ENCODE data around the gene DDX1. TPM values are rescaled to one million over a fixed set of nuclear protein-coding genes. Genes with fewer than 3 reads are reported as not detected.

Gene DDX1
- total and polyA plus RNA-seq, 4 donors: 73.6 to 82.6 (median 77.8) TPM

- no peaks in the 10 kb centered on the region for H3K4me1 ChIP-seq (ENCODE audit: control insufficient read depth in 1 of 2, insufficient read depth in 2 of 2, low read length in 2 of 2)
- 79 to 91% methylated on average over 1 of the region's 1 CpG for WGBS, 2 donors
- intact Hi-C loops (cut with DNase I): no loop called here
- H3K27ac ChIP-seq (ENCODE audit: low read depth in 1 of 2, low read length in 2 of 2): no peak overlapping the region
- DNase-seq: no peak
- no peaks in the 10 kb centered on the region for H3K36me3 ChIP-seq (ENCODE audit: control insufficient read depth in 1 of 2, insufficient read depth in 2 of 2, low read length in 1 of 2)
- peaks cover 2% of the 10 kb centered on the region for H3K9me3 ChIP-seq (ENCODE audit: control insufficient read depth, low read length)
- no peak overlapping the region for H3K4me3 ChIP-seq (ENCODE audit: low read length in 2 of 2)
- no peaks in the 10 kb centered on the region for H3K27me3 ChIP-seq (ENCODE audit: control insufficient read depth in 1 of 2, insufficient read depth in 2 of 2, low read length in 1 of 2)
- no peak for ATAC-seq (ENCODE audit: low FRiP score)
Measured at GRCh38 chr2:15670469-15670868, 78.8 kb downstream of the DDX1 start.

- no peak overlapping the region for H3K27ac ChIP-seq (ENCODE audit: low read depth in 1 of 2, low read length in 2 of 2)
- WGBS, 2 donors: 76 to 84% methylated on average over 2 of the region's 2 CpGs
- H3K27me3 ChIP-seq (ENCODE audit: control insufficient read depth in 1 of 2, insufficient read depth in 2 of 2, low read length in 1 of 2): no peaks in the 10 kb centered on the region
- H3K4me3 ChIP-seq (ENCODE audit: low read length in 2 of 2): no peak overlapping the region
- ATAC-seq (ENCODE audit: low FRiP score) (no peak), DNase-seq (no peak)
- peaks cover 2% of the 10 kb centered on the region for H3K9me3 ChIP-seq (ENCODE audit: control insufficient read depth, low read length)
- H3K4me1 ChIP-seq (ENCODE audit: control insufficient read depth in 1 of 2, insufficient read depth in 2 of 2, low read length in 2 of 2): no peaks in the 10 kb centered on the region
- H3K36me3 ChIP-seq (ENCODE audit: control insufficient read depth in 1 of 2, insufficient read depth in 2 of 2, low read length in 1 of 2): no peaks in the 10 kb centered on the region
- intact Hi-C loops (cut with DNase I): no loop called here
Measured at GRCh38 chr2:15670981-15671380, 79.3 kb downstream of the DDX1 start.

GRCh38 chr2:15671409-15671808, 79.7 kb downstream of the DDX1 start:
- no peaks in the 10 kb centered on the region for H3K36me3 ChIP-seq (ENCODE audit: control insufficient read depth in 1 of 2, insufficient read depth in 2 of 2, low read length in 1 of 2)
- DNase-seq (no peak), ATAC-seq (ENCODE audit: low FRiP score) (no peak)
- no peak overlapping the region for H3K27ac ChIP-seq (ENCODE audit: low read depth in 1 of 2, low read length in 2 of 2)
- H3K4me3 ChIP-seq (ENCODE audit: low read length in 2 of 2): no peak overlapping the region
- intact Hi-C loops (cut with DNase I): no loop called here
- H3K27me3 ChIP-seq (ENCODE audit: control insufficient read depth in 1 of 2, insufficient read depth in 2 of 2, low read length in 1 of 2): no peaks in the 10 kb centered on the region
- no peaks in the 10 kb centered on the region for H3K4me1 ChIP-seq (ENCODE audit: control insufficient read depth in 1 of 2, insufficient read depth in 2 of 2, low read length in 2 of 2)
- peaks cover 2% of the 10 kb centered on the region for H3K9me3 ChIP-seq (ENCODE audit: control insufficient read depth, low read length)

- Histone ChIP-seq H3K27me3 (ENCODE audit: control insufficient read depth in 1 of 2, insufficient read depth in 2 of 2, low read length in 1 of 2) (no peaks in the 10 kb centered on the region), H3K27ac (ENCODE audit: low read depth in 1 of 2, low read length in 2 of 2) (no peak overlapping the region), H3K4me3 (ENCODE audit: low read length in 2 of 2) (no peak overlapping the region), H3K4me1 (ENCODE audit: control insufficient read depth in 1 of 2, insufficient read depth in 2 of 2, low read length in 2 of 2) (no peaks in the 10 kb centered on the region), H3K36me3 (ENCODE audit: control insufficient read depth in 1 of 2, insufficient read depth in 2 of 2, low read length in 1 of 2) (no peaks in the 10 kb centered on the region), H3K9me3 (ENCODE audit: control insufficient read depth, low read length) (peaks cover 2% of the 10 kb centered on the region)
- DNase-seq: no peak
- intact Hi-C loops (cut with DNase I): no loop called here
- WGBS, 2 donors: 94 to 97% methylated on average over 9 of the region's 9 CpGs
- ATAC-seq (ENCODE audit: low FRiP score): no peak
Measured at GRCh38 chr2:15671842-15672815, 80.5 kb downstream of the DDX1 start.

- DNase-seq (no peak), ATAC-seq (ENCODE audit: low FRiP score) (no peak)
- no peak overlapping the region for H3K4me3 ChIP-seq (ENCODE audit: low read length in 2 of 2)
- no peaks in the 10 kb centered on the region for H3K36me3 ChIP-seq (ENCODE audit: control insufficient read depth in 1 of 2, insufficient read depth in 2 of 2, low read length in 1 of 2)
- H3K27ac ChIP-seq (ENCODE audit: low read depth in 1 of 2, low read length in 2 of 2): no peak overlapping the region
- no peaks in the 10 kb centered on the region for H3K4me1 ChIP-seq (ENCODE audit: control insufficient read depth in 1 of 2, insufficient read depth in 2 of 2, low read length in 2 of 2)
- peaks cover 2% of the 10 kb centered on the region for H3K9me3 ChIP-seq (ENCODE audit: control insufficient read depth, low read length)
- intact Hi-C loops (cut with DNase I): no loop called here
- H3K27me3 ChIP-seq (ENCODE audit: control insufficient read depth in 1 of 2, insufficient read depth in 2 of 2, low read length in 1 of 2): no peaks in the 10 kb centered on the region
- WGBS, 2 donors: 71 to 77% methylated on average over 14 of the region's 14 CpGs
Measured at GRCh38 chr2:15672961-15673918, 81.6 kb downstream of the DDX1 start.

GRCh38 chr2:15673919-15674636, 82.4 kb downstream of the DDX1 start:
- intact Hi-C loops (cut with DNase I): no loop called here
- DNase-seq (no peak), ATAC-seq (ENCODE audit: low FRiP score) (no peak)
- H3K9me3 ChIP-seq (ENCODE audit: control insufficient read depth, low read length): peaks cover 2% of the 10 kb centered on the region
- H3K4me1 ChIP-seq (ENCODE audit: control insufficient read depth in 1 of 2, insufficient read depth in 2 of 2, low read length in 2 of 2): no peaks in the 10 kb centered on the region
- no peaks in the 10 kb centered on the region for H3K27me3 ChIP-seq (ENCODE audit: control insufficient read depth in 1 of 2, insufficient read depth in 2 of 2, low read length in 1 of 2)
- no peak overlapping the region for H3K27ac ChIP-seq (ENCODE audit: low read depth in 1 of 2, low read length in 2 of 2)
- H3K36me3 ChIP-seq (ENCODE audit: control insufficient read depth in 1 of 2, insufficient read depth in 2 of 2, low read length in 1 of 2): no peaks in the 10 kb centered on the region
- WGBS, 2 donors: 71 to 79% methylated on average over 7 of the region's 7 CpGs
- no peak overlapping the region for H3K4me3 ChIP-seq (ENCODE audit: low read length in 2 of 2)

- Histone ChIP-seq H3K4me1 (ENCODE audit: control insufficient read depth in 1 of 2, insufficient read depth in 2 of 2, low read length in 2 of 2) (no peaks in the 10 kb centered on the region), H3K9me3 (ENCODE audit: control insufficient read depth, low read length) (peaks cover 3% of the 10 kb centered on the region), H3K4me3 (ENCODE audit: low read length in 2 of 2) (no peak overlapping the region), H3K27ac (ENCODE audit: low read depth in 1 of 2, low read length in 2 of 2) (no peak overlapping the region), H3K36me3 (ENCODE audit: control insufficient read depth in 1 of 2, insufficient read depth in 2 of 2, low read length in 1 of 2) (no peaks in the 10 kb centered on the region), H3K27me3 (ENCODE audit: control insufficient read depth in 1 of 2, insufficient read depth in 2 of 2, low read length in 1 of 2) (no peaks in the 10 kb centered on the region)
- ATAC-seq (ENCODE audit: low FRiP score) (no peak), DNase-seq (no peak)
- 93% methylated on average over 16 of the region's 16 CpGs for WGBS, 2 donors
- intact Hi-C loops (cut with DNase I): no loop called here
Measured at GRCh38 chr2:15674637-15675455, 83.2 kb downstream of the DDX1 start.

Measured in aorta (tissue), 5 donors.